GM23248 (cell line): ENCODE results near the gene WDR91. TPM values are rescaled to one million over a fixed set of nuclear protein-coding genes. Genes with fewer than 3 reads are reported as not detected.
"Not testable (repeated sequence)": the region's sequence is repeated elsewhere in the genome, so short reads cannot be mapped to it uniquely, and the experiment has no call there.

Experiments
- DNase-seq: peaks from one replicate; pipeline ENCODE4 v3.0.0-alpha.2; 2015
- H2AFZ ChIP-seq: fragments of 200-600 bp; sonication (generic); 2 replicates; pipeline ENCODE4 v1.6.1; 2016; ENCODE audit warnings: antibody characterized with exemption
- H3F3A ChIP-seq: fragments of 200-600 bp; sonication (generic); 2 replicates; pipeline ENCODE4 v1.6.1; 2016; ENCODE audit warnings: mild to moderate bottlenecking, antibody characterized with exemption, mixed run types; ENCODE audit not compliant: insufficient read depth
- H3K27ac ChIP-seq: fragments of 200-600 bp; sonication (generic); 2 replicates; pipeline ENCODE4 v1.5.1; 2016; ENCODE audit warnings: mild to moderate bottlenecking
- H3K27me3 ChIP-seq: fragments of 200-600 bp; sonication (generic); replicated peaks from 2 replicates; pipeline ENCODE4 v1.6.1; 2016; ENCODE audit warnings: mild to moderate bottlenecking; ENCODE audit not compliant: insufficient read depth
- H3K36me3 ChIP-seq: fragments of 200-600 bp; sonication (generic); 2 replicates; pipeline ENCODE4 v1.6.1; 2016; ENCODE audit warnings: low read depth, mild to moderate bottlenecking
- H3K4me1 ChIP-seq: fragments of 200-600 bp; sonication (generic); 2 replicates; pipeline ENCODE4 v1.6.1; 2016; ENCODE audit warnings: mild to moderate bottlenecking; ENCODE audit not compliant: insufficient read depth
- H3K4me2 ChIP-seq: fragments of 200-600 bp; sonication (generic); one replicate; pipeline ENCODE4 v1.6.1; 2016; ENCODE audit warnings: mild to moderate bottlenecking; ENCODE audit not compliant: unreplicated experiment
- H3K4me3 ChIP-seq: fragments of 200-600 bp; sonication (generic); 2 replicates; pipeline ENCODE4 v1.5.1; 2016; ENCODE audit warnings: mild to moderate bottlenecking
- H3K79me2 ChIP-seq: fragments of 200-600 bp; sonication (generic); 2 replicates; pipeline ENCODE4 v1.6.1; 2016; ENCODE audit warnings: mild to moderate bottlenecking; ENCODE audit not compliant: insufficient read depth
- H3K9ac ChIP-seq: fragments of 200-600 bp; sonication (generic); 2 replicates; pipeline ENCODE4 v1.6.1; 2016; ENCODE audit warnings: mild to moderate bottlenecking
- H3K9me2 ChIP-seq: fragments of 200-600 bp; sonication (generic); 2 replicates; pipeline ENCODE4 v1.6.1; 2016; ENCODE audit warnings: mixed run types, mild to moderate bottlenecking, moderate library complexity; ENCODE audit not compliant: insufficient read depth
- H3K9me3 ChIP-seq: fragments of 200-600 bp; sonication (generic); one replicate; pipeline ENCODE4 v1.6.1; 2017; ENCODE audit warnings: low read depth
- H4K20me1 ChIP-seq: fragments of 200-600 bp; sonication (generic); 2 replicates; pipeline ENCODE4 v1.6.0; 2016; ENCODE audit not compliant: insufficient read depth
- EZH2 ChIP-seq: fragments of 200-600 bp; sonication (generic); IDR thresholded peaks from 2 replicates; pipeline ENCODE4 v1.6.1; 2018; ENCODE audit warnings: antibody characterized with exemption, mild to moderate bottlenecking; ENCODE audit not compliant: insufficient read depth, poor library complexity, severe bottlenecking
- EZH2phosphoT487 ChIP-seq: fragments of 200-600 bp; sonication (generic); IDR thresholded peaks from 2 replicates; pipeline ENCODE4 v1.6.1; 2018; ENCODE audit warnings: antibody characterized with exemption, moderate library complexity, mild to moderate bottlenecking, low read depth; ENCODE audit not compliant: insufficient read depth
- WGBS, 2 experiments: methylation state at CpG; one replicate each; pipeline ENCODE4 v1.1.6; 2015 to 2017; ENCODE audit warnings: low lambda C conversion rate in 2 of 2, low coverage in 1 of 2; ENCODE audit errors: missing lambda C conversion rate in 2 of 2; 5-methylcytosine and 5-hydroxymethylcytosine counted together
- in situ Hi-C: fragments of 300-500 bp; cut with MboI; formaldehyde crosslinking; loops from 2 replicates; pipeline ENCODE4 v1.15.0; 2020
- polyA plus RNA-seq: library from polyadenylated mRNA; unstranded; fragments of >200 nt; fragmentation: Nextera tagmentation; extraction: Ambion mirVana; gene quantifications from 2 replicates; pipeline ENCODE4 v1.2.1, GENCODE V29; 2016
- total RNA-seq: library from RNA; depleted of rRNA; stranded (reverse); fragments of >200 nt; shearing (Covaris generic); gene quantifications from 2 replicates; pipeline ENCODE4 v1.2.3, GENCODE V29; 2014

WDR91 gene
- total and polyA plus RNA-seq, 2 experiments from 2014 or later: 5.4 to 8.3 TPM

- Histone ChIP-seq H3K4me2 (no peak overlapping the region), H3K27me3 (no peaks in the 10 kb centered on the region), H3F3A (peaks cover under 1% of the 10 kb centered on the region; the same call in 1 of the 2 replicates), H3K4me1 (peaks cover 12% of the 10 kb centered on the region), H3K4me3 (no peak overlapping the region), H2AFZ (no peak overlapping the region), H3K79me2 (no peaks in the 10 kb centered on the region), H3K36me3 (no peaks in the 10 kb centered on the region), H3K9me2 (no peaks in the 10 kb centered on the region), H3K9ac (no peak overlapping the region), H3K9me3 (no peaks in the 10 kb centered on the region), H4K20me1 (no peaks in the 10 kb centered on the region), H3K27ac (no peak overlapping the region)
- in situ Hi-C loops: loop anchor here (25.0 kb wide), 1 partner anchor 513 kb away; no protein-coding TSS in a partner anchor
- DNase-seq: no peak
- WGBS, 2 experiments: 91 to 92% methylated on average over 7 of the region's 7 CpGs
- TF ChIP-seq EZH2phosphoT487: no peak
- no peak for TF ChIP-seq EZH2
Measured at GRCh38 chr7:135174941-135175340, 36.4 kb downstream of the WDR91 start.

- H4K20me1 ChIP-seq, H3K9ac ChIP-seq, H3K9me3 ChIP-seq, H3K79me2 ChIP-seq, in situ Hi-C loops, H3K27ac ChIP-seq, DNase-seq, H3K4me2 ChIP-seq, H3K9me2 ChIP-seq, H3K36me3 ChIP-seq, H2AFZ ChIP-seq, H3K27me3 ChIP-seq, H3K4me3 ChIP-seq: not testable (repeated sequence)
- 61 to 62% methylated on average over 4 of the region's 4 CpGs for WGBS, 2 experiments
- Histone ChIP-seq H3F3A (peaks cover 11% of the 10 kb centered on the region), H3K4me1 (peaks cover 18% of the 10 kb centered on the region)
Measured at GRCh38 chr7:135173916-135174315, 37.4 kb downstream of the WDR91 start.

DNA sequence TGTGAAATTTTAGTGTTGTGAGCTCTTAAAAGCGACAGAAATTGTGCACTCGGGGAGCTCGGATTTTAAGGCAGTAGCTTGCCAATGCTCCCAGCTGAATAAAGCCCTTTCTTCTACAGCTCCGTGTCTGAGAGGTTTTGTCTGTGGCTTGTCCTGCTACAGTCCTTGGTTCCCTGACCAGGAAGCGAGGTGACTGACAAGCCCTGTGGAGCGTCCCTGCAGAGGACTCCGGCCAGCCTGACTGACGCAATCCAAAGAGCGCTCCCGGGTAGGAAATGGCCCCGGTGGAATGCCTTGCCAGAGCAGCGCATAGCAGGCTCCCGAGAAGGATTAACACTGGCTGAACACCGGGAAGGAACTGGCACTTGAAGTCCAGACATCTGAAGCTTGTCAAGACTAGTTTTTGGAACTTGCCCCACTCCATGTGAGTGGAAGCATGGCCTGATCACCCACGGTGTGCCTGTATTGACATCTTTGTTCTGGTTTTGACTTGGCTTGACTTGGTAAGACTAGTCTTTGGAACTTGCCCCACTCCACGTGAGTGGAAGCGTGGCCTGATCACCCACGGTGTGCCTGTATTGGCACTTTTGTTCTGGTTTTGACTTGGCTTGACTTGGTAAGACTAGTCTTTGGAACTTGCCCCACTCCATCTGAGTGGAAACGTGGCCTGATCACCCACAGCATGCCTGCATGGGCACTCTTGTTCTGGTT is 39.6 kb downstream of the WDR91 start:
- H4K20me1 ChIP-seq, H3K9me3 ChIP-seq, H3K27me3 ChIP-seq, H3K9me2 ChIP-seq, H3K36me3 ChIP-seq, in situ Hi-C loops, H3K4me3 ChIP-seq: not testable (repeated sequence)
- H2AFZ ChIP-seq: peak overlapping the region; percentile 95
- peaks cover 29% of the 10 kb centered on the region for H3K79me2 ChIP-seq
- peak overlapping the region; percentile 84 for H3K9ac ChIP-seq
- 27 to 32% methylated on average over 19 of the region's 19 CpGs for WGBS, 2 experiments
- peak; percentile 61 for DNase-seq
- H3K27ac ChIP-seq: peak overlapping the region; percentile 92
- peak overlapping the region; percentile 83 for H3K4me2 ChIP-seq
- H3K4me1 ChIP-seq: peaks cover 25% of the 10 kb centered on the region
- H3F3A ChIP-seq: peaks cover 14% of the 10 kb centered on the region

- H3K36me3 ChIP-seq, H3K9me3 ChIP-seq, H3K27me3 ChIP-seq, H4K20me1 ChIP-seq, H3K9me2 ChIP-seq, in situ Hi-C loops: not testable (repeated sequence)
- Histone ChIP-seq H3K9ac (peak overlapping the region; percentile 84), H3K79me2 (peaks cover 30% of the 10 kb centered on the region), H2AFZ (peak overlapping the region; percentile 95), H3K4me2 (peak overlapping the region; percentile 83), H3K4me3 (peak overlapping the region; percentile 84), H3K27ac (peak overlapping the region; percentile 92), H3F3A (peaks cover 14% of the 10 kb centered on the region), H3K4me1 (peaks cover 25% of the 10 kb centered on the region)
- WGBS, 2 experiments: 23 to 28% methylated on average over 12 of the region's 12 CpGs
- DNase-seq: peak; percentile 6
Measured at GRCh38 chr7:135170998-135171481, 40.3 kb downstream of the WDR91 start.
